CD4-positive, alpha-beta T cell treated with Interleukin-12 subunit alpha and Interleukin-12 subunit beta, for 1 hour (primary cell): ENCODE measurements around the gene ZNF470.

ENCODE experiments used
- DNase-seq: peaks from one replicate; pipeline ENCODE4 v3.0.0-alpha.2; 2020

ZNF470 gene

DNA sequence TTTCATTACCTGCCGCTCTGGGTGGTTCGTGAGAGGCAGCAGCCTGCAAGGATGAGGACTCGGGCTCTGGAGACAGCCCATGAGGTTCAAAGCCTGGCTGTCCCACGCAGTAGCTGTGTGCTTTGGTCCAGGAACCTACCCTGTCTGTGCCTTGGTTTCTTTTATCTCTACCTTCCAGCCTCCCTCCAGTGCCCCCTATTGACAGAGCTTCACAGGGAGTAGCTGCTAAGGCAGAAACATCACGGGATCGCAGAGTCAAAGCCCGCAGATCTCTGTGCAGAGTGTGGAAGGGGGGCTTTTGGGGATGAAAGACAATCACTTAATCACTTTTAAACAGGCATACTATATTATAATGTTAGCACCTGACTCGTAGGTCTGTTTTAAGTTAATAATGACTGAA lies 44.0 kb downstream of the ZNF470 start:
- DNase-seq: no peak

DNA sequence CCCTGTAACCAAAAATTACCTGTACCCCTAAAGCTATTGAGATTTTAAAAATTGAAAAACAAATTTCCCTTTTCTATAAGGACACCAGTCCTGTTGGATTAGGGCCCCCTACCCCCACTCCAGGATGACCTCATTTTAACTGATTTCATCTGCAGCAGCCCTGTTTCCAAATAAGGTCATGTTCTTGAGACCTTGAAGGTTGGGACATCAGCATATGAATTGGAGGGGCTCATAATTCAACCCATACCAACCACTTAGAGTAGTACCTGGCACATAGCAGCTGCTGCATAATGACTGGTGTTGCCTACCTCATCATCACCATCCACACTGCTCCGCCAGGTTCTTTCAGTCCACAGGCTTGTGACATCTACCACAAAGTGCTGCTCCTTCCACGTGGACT lies 45.5 kb downstream of the ZNF470 start:
- no peak for DNase-seq

- no peak for DNase-seq
These were observed 46.4 kb downstream of the ZNF470 start for GRCh38 chr19:56613639-56614038.

GRCh38 chr19:56617531-56617930 lies 50.3 kb downstream of the ZNF470 start:
- no peak for DNase-seq

DNA sequence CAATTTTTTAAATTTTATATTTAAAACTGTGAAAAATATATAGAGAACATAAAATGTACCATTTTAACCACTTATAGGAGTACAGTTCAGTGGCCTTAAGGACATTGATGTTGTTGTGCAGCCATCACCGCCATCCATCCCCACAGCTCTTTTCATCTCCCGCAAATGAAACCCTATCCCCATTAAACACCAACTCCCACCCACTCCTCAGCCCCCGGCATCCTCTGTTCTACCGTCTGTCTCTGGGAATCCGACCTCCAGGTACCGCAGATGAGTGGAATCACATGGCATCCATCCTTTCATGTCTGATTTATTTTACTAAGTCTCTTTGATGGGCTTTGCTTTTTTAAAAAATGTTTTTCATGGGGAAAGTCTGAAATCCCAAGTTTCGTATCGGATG lies 51.9 kb downstream of the ZNF470 start:
- DNase-seq: no peak

GRCh38 chr19:56622374-56622773 lies 55.1 kb downstream of the ZNF470 start:
- no peak for DNase-seq

DNA sequence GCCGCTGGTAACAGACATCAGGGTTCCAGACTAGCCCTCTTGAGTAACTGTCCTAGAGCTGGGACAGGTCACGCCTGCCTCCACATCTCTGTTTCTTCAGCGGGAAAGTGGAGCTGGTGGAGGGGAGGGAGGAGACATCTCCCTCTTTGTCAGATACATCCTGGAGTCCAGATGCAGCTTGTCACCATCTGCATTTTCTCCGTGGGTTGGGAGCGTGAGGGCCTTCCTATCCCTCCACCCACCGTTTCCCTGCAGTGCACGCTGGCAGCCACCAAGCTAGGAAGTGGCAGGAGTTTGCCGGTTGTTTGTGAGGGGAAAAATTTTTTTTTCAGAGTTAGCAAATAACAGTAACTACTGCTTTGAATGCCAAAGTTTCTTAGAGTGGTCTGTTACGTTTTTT lies 55.7 kb downstream of the ZNF470 start:
- no peak for DNase-seq

DNA sequence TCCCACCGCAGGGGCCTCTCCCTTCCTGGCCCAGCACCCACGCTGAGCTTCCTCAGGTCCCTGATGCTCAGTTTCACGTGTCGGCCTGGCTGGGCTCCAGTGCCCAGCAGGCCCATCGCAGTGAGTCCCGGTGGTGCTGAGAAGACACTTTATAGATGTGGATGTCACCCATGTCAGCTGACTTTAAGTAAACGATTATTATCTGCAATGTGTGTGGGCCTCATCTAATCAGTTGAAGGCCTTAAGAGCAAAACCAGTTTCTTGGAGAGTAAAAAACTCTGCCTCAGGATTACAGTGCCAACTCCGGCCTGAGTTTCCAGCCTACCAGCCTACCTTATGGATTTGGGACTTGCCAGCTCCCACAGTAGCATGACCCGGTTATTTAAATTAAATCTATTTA lies 58.4 kb downstream of the ZNF470 start:
- no peak for DNase-seq

DNA sequence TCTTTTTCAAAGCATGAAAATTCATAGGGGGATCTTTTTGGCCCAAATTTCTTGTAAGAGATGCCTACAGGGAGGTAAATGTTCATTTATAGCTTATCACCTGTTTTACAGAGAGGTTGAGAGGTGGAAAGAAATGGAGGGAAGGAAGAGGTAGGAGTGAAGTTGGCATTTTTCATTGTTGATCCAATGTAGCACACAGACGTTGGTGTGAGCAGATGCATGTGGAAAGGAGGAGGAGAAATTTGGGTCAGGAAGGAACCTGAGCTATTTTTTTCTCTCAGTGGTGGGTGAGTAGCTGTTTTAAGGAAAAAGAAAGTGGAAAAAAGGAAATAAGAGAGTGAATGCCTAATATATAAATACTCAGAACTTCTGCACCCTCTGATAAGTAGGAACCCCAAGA lies 65.8 kb downstream of the ZNF470 start:
- no peak for DNase-seq

- peak; percentile 2 for DNase-seq
These were observed 70.8 kb downstream of the ZNF470 start for GRCh38 chr19:56637976-56638555.
